NCI-H748 (cell line): Measurements from ENCODE around the gene SYPL2.
"Not testable (repeated sequence)": the region's sequence is repeated elsewhere in the genome, so short reads cannot be mapped to it uniquely, and the experiment has no call there.

Experiments used
- DNase-seq: peaks from one replicate; lab custom pipeline; 2025; ENCODE audit not compliant: unreplicated experiment; lab: John Stamatoyannopoulos, UW

SYPL2 gene

GRCh38 chr1:109466452-109467300 is at the start of gene SYPL2:
TSS of gene SYPL2 (plus strand) at chr1:109466546. CDS start at chr1:109466844, 298 bp downstream.
- peak; percentile 64 for DNase-seq

- no peak for DNase-seq
These were observed 42.8 kb upstream of the SYPL2 start for GRCh38 chr1:109423498-109423897.

GRCh38 chr1:109425391-109426280 is 40.7 kb upstream of the SYPL2 start:
- DNase-seq: peak; percentile 68

- DNase-seq: peak; percentile 100
These were observed 39.8 kb upstream of the SYPL2 start, which contains the start of gene PSMA5 for GRCh38 chr1:109426281-109427170. TSS of gene PSMA5 (minus strand) at chr1:109426448. CDS start at chr1:109426330, 118 bp downstream.

- peak; percentile 14 for DNase-seq
These were observed 39.2 kb upstream of the SYPL2 start for GRCh38 chr1:109427171-109427467.

- no peak for DNase-seq
These were observed 34.0 kb upstream of the SYPL2 start for GRCh38 chr1:109432336-109432735.

GRCh38 chr1:109433322-109433721 is 33.0 kb upstream of the SYPL2 start:
- no peak for DNase-seq

GRCh38 chr1:109434484-109434883 is 31.9 kb upstream of the SYPL2 start:
- no peak for DNase-seq

- no peak for DNase-seq
These were observed 27.5 kb upstream of the SYPL2 start for GRCh38 chr1:109438798-109439297.

GRCh38 chr1:109441069-109441468 is 25.3 kb upstream of the SYPL2 start:
- no peak for DNase-seq

GRCh38 chr1:109443476-109443875 is 22.9 kb upstream of the SYPL2 start:
- no peak for DNase-seq

- no peak for DNase-seq
These were observed 22.0 kb upstream of the SYPL2 start for GRCh38 chr1:109444346-109444745.

- DNase-seq: not testable (repeated sequence)
These were observed 20.2 kb upstream of the SYPL2 start for GRCh38 chr1:109445949-109446695.

- DNase-seq: no peak
These were observed 18.8 kb upstream of the SYPL2 start for GRCh38 chr1:109447524-109447923.

- DNase-seq: no peak
These were observed 11.7 kb upstream of the SYPL2 start for GRCh38 chr1:109454497-109455133.

GRCh38 chr1:109457819-109458218 is 8.5 kb upstream of the SYPL2 start:
- no peak for DNase-seq

- DNase-seq: peak; percentile 64
These were observed 258 bp upstream of the SYPL2 start for GRCh38 chr1:109466125-109466451.

- DNase-seq: no peak
These were observed 993 bp downstream of the SYPL2 start for GRCh38 chr1:109467301-109467777.

- no peak for DNase-seq
These were observed 1.7 kb downstream of the SYPL2 start for GRCh38 chr1:109468061-109468460.

- DNase-seq: peak; percentile 9
These were observed 2.6 kb downstream of the SYPL2 start for GRCh38 chr1:109468903-109469302.
